A549 (cell line): ENCODE results near the gene ADAMTS2.

ENCODE experiments used
- HDAC2 ChIP-seq: fragments of 200-600 bp; sonication (generic); IDR thresholded peaks from 2 replicates; pipeline ENCODE4 v1.6.1; 2016
- JUN ChIP-seq, 2 experiments: fragments of >200 bp; sonication (Bioruptor Twin); formaldehyde crosslinking; IDR thresholded peaks; 2 replicates in 1 of 2; 3 replicates in 1 of 2; pipeline ENCODE4 v1.6.1; 2016 to 2017
- POLR2A ChIP-seq: IDR thresholded peaks from 2 replicates; pipeline ENCODE4 v1.6.1; 2012; ENCODE audit warnings: mild to moderate bottlenecking, low read length
- POLR2AphosphoS2 ChIP-seq: conservative IDR thresholded peaks from 2 replicates; pipeline ENCODE4 v1.6.1; 2012; ENCODE audit warnings: low read length, improper control_type of control experiment, inconsistent platforms
- RAD21 ChIP-seq, 2 experiments: fragments of >200 bp in 1 of 2; sonication (Bioruptor Twin) in 1 of 2; formaldehyde crosslinking in 1 of 2; IDR thresholded peaks in 1 of 2; conservative IDR thresholded peaks in 1 of 2; 2 replicates in 1 of 2; 3 replicates in 1 of 2; pipeline ENCODE4 v1.6.1; 2012 to 2018; ENCODE audit warnings: inconsistent platforms in 1 of 2
- RNF2 ChIP-seq: fragments of 200-600 bp; sonication (generic); IDR thresholded peaks from 2 replicates; pipeline ENCODE4 v1.6.1; 2016; ENCODE audit warnings: low read depth, mild to moderate bottlenecking, antibody characterized with exemption, moderate library complexity, borderline replicate concordance
- SMC3 ChIP-seq: fragments of >200 bp; sonication (Bioruptor Twin); formaldehyde crosslinking; IDR thresholded peaks from 3 replicates; pipeline ENCODE4 v1.6.1; 2018; ENCODE audit warnings: inconsistent platforms
- ZC3H11A ChIP-seq: fragments of 450-650 bp; IDR thresholded peaks from 2 replicates; pipeline ENCODE4 v1.6.1; 2014; ENCODE audit warnings: antibody characterized with exemption, mild to moderate bottlenecking
- TF ChIP-seq, protein P1 (sequence below): fragments of 150-350 bp; IDR thresholded peaks from 2 replicates; pipeline ENCODE4 v1.6.1; 2014; ENCODE audit warnings: low read depth, mild to moderate bottlenecking, low read length
- TF ChIP-seq, protein P2 (sequence below): fragments of >200 bp; sonication (Bioruptor Twin); formaldehyde crosslinking; IDR thresholded peaks from 3 replicates; pipeline ENCODE4 v1.5.1; 2016
- TF ChIP-seq, protein P3 (sequence below): fragments of 200-600 bp; sonication (generic); IDR thresholded peaks from 2 replicates; pipeline ENCODE4 v1.6.1; 2016; ENCODE audit warnings: antibody characterized with exemption, mild to moderate bottlenecking, moderate library complexity

DNA sequence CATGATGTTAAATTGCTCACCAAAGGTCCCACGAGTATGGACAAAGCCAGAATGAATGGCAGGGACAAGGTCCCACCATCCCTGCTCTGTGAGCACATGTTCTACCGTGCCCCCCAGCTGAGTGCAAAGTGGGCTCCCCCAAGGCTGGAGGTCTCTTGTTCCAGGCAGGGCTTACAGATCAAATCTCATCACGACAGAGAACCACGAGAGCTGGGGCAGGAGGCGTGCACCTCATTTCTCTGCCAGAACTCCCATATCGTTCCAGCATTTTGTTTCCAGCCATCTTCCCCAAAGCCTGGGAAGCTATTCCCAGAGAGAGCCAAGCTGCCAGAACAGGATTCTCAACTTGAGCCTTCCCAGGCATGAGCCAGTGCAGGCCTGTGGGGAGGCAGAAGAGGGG is 176.6 kb downstream of the ADAMTS2 start:
- TF ChIP-seq ZC3H11A (no peak), POLR2A (no peak), SMC3 (no peak), POLR2AphosphoS2 (no peak), JUN (IDR thresholded peaks at IDR 0.05) (no peak), RAD21 (conservative IDR thresholded peaks at IDR 0.05 in 1 of 2, IDR thresholded peaks at IDR 0.05 in 1 of 2) (no peak), RNF2 (no peak), HDAC2 (no peak)
- TF ChIP-seq, protein P1, sequence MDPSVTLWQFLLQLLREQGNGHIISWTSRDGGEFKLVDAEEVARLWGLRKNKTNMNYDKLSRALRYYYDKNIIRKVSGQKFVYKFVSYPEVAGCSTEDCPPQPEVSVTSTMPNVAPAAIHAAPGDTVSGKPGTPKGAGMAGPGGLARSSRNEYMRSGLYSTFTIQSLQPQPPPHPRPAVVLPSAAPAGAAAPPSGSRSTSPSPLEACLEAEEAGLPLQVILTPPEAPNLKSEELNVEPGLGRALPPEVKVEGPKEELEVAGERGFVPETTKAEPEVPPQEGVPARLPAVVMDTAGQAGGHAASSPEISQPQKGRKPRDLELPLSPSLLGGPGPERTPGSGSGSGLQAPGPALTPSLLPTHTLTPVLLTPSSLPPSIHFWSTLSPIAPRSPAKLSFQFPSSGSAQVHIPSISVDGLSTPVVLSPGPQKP = no peak
- TF ChIP-seq, protein P2, sequence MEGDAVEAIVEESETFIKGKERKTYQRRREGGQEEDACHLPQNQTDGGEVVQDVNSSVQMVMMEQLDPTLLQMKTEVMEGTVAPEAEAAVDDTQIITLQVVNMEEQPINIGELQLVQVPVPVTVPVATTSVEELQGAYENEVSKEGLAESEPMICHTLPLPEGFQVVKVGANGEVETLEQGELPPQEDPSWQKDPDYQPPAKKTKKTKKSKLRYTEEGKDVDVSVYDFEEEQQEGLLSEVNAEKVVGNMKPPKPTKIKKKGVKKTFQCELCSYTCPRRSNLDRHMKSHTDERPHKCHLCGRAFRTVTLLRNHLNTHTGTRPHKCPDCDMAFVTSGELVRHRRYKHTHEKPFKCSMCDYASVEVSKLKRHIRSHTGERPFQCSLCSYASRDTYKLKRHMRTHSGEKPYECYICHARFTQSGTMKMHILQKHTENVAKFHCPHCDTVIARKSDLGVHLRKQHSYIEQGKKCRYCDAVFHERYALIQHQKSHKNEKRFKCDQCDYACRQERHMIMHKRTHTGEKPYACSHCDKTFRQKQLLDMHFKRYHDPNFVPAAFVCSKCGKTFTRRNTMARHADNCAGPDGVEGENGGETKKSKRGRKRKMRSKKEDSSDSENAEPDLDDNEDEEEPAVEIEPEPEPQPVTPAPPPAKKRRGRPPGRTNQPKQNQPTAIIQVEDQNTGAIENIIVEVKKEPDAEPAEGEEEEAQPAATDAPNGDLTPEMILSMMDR = no peak
- TF ChIP-seq, protein P3, sequence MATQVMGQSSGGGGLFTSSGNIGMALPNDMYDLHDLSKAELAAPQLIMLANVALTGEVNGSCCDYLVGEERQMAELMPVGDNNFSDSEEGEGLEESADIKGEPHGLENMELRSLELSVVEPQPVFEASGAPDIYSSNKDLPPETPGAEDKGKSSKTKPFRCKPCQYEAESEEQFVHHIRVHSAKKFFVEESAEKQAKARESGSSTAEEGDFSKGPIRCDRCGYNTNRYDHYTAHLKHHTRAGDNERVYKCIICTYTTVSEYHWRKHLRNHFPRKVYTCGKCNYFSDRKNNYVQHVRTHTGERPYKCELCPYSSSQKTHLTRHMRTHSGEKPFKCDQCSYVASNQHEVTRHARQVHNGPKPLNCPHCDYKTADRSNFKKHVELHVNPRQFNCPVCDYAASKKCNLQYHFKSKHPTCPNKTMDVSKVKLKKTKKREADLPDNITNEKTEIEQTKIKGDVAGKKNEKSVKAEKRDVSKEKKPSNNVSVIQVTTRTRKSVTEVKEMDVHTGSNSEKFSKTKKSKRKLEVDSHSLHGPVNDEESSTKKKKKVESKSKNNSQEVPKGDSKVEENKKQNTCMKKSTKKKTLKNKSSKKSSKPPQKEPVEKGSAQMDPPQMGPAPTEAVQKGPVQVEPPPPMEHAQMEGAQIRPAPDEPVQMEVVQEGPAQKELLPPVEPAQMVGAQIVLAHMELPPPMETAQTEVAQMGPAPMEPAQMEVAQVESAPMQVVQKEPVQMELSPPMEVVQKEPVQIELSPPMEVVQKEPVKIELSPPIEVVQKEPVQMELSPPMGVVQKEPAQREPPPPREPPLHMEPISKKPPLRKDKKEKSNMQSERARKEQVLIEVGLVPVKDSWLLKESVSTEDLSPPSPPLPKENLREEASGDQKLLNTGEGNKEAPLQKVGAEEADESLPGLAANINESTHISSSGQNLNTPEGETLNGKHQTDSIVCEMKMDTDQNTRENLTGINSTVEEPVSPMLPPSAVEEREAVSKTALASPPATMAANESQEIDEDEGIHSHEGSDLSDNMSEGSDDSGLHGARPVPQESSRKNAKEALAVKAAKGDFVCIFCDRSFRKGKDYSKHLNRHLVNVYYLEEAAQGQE = no peak
